Astrocyte of the spinal cord (primary cell): ENCODE results near the gene EDEM1.

ENCODE experiments used
- DNase-seq: peaks from one replicate; pipeline ENCODE4 v3.0.0; 2011; ENCODE audit warnings: low read depth, low spot score
- H3K4me3 ChIP-seq: 2 replicates; pipeline ENCODE4 v1.5.1; 2011; ENCODE audit warnings: low read depth, mild to moderate bottlenecking, low read length, moderate library complexity
- in situ Hi-C: cut with HindIII; loops from 2 replicates; pipeline ENCODE4 v1.10.0; 2017; ENCODE audit warnings: low sequenced_read_pairs
- TF ChIP-seq, protein P1 (sequence below): IDR thresholded peaks from 2 replicates; pipeline ENCODE4 v1.5.1; 2012; ENCODE audit warnings: low read depth, mild to moderate bottlenecking, low read length, inconsistent platforms

The EDEM1 gene

DNA sequence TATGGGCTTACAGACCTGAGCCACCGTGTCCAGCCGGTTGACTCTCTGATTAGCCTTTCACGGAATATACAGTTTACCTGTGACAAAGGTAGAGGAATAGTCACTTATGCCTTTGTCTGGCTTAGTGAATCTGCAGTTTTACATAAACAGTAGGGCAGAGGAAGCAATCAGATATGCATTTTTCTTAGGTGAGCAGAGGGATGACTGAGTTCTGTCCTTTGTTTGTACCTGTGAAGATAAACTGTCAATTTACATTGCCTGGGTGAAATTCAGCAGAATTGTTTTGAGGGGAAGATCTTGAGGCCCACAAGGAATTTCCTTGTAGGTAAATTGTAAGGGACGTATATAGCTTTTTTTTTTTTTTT lies 10.8 kb downstream of the EDEM1 start:
- TF ChIP-seq, protein P1, sequence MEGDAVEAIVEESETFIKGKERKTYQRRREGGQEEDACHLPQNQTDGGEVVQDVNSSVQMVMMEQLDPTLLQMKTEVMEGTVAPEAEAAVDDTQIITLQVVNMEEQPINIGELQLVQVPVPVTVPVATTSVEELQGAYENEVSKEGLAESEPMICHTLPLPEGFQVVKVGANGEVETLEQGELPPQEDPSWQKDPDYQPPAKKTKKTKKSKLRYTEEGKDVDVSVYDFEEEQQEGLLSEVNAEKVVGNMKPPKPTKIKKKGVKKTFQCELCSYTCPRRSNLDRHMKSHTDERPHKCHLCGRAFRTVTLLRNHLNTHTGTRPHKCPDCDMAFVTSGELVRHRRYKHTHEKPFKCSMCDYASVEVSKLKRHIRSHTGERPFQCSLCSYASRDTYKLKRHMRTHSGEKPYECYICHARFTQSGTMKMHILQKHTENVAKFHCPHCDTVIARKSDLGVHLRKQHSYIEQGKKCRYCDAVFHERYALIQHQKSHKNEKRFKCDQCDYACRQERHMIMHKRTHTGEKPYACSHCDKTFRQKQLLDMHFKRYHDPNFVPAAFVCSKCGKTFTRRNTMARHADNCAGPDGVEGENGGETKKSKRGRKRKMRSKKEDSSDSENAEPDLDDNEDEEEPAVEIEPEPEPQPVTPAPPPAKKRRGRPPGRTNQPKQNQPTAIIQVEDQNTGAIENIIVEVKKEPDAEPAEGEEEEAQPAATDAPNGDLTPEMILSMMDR, result no peak
- no peak overlapping the region for H3K4me3 ChIP-seq
- DNase-seq, result no peak
- in situ Hi-C loops, result no loop called here

DNA sequence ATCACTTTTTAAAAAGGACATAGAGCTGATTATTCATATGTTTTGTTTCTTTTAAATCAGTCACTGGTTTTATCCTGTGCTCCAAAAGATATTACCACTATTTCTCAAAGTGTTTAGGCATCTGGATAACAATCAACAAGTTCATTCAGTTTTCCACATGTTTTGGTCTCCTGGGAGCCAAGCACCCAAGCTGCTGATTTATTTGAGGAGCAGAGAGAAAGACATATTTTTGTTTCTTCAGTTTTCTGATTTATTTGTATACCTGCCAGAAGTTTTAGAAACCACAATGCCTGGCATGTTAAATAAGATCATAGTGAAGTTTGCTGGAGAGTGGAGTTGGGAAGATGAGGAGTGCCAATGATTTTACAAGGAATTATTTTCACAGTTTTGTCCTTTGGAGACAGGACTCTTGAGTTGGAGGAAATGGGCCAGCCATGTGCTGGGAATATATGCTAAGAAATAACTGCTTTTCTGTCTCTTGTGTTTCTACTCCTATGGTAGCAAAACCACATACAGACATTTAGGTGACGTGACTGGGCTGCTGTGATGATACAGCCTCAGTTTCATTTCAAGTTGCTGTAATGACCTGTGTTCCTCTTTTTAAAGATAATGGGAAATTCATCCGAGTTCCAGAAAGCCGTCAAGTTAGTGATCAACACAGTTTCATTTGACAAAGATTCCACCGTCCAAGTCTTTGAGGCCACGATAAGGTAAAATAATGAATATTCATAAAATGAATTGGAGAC lies 11.7 kb downstream of the EDEM1 start:
- TF ChIP-seq, protein P1, result no peak
- in situ Hi-C loops, result no loop called here
- DNase-seq, result no peak
- H3K4me3 ChIP-seq, result no peak overlapping the region

DNA sequence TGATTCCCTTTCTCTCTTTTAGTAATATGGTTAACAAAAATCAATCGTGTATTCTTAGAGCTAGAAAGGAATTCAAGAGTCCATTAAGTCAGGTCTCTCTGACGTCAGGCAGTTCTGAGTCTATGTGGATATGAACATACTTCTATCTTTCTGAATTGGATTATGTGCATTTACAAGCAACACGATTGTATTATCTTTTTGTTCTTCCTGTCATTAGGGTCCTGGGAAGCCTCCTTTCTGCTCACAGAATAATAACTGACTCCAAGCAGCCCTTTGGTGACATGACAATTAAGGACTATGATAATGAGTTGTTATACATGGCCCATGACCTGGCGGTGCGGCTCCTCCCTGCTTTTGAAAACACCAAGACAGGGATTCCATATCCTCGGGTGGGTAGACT lies 14.0 kb downstream of the EDEM1 start:
- in situ Hi-C loops, result no loop called here
- H3K4me3 ChIP-seq, result no peak overlapping the region
- no peak for DNase-seq
- TF ChIP-seq, protein P1, result no peak

DNA sequence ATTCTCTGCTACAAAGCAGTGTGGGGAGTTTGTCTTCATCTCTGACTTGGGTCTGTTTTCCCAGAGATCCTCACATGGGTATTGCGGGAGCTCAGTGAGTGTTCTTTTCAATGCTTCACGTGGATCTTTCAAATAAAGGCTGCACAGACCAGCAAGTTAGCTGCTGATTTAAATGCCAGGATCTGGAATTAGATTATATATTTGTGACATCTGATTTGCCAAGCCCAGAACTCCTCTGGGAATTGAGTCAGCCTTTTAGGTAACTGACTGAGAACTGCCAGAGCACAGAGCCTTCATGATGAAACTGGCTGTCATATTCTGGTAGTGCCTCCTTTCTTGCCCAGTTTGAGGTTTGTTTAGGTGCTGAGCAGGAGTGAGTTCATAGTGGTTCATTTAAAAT lies 14.7 kb downstream of the EDEM1 start:
- no peak overlapping the region for H3K4me3 ChIP-seq
- no peak for DNase-seq
- in situ Hi-C loops, result no loop called here
- TF ChIP-seq, protein P1, result no peak

DNA sequence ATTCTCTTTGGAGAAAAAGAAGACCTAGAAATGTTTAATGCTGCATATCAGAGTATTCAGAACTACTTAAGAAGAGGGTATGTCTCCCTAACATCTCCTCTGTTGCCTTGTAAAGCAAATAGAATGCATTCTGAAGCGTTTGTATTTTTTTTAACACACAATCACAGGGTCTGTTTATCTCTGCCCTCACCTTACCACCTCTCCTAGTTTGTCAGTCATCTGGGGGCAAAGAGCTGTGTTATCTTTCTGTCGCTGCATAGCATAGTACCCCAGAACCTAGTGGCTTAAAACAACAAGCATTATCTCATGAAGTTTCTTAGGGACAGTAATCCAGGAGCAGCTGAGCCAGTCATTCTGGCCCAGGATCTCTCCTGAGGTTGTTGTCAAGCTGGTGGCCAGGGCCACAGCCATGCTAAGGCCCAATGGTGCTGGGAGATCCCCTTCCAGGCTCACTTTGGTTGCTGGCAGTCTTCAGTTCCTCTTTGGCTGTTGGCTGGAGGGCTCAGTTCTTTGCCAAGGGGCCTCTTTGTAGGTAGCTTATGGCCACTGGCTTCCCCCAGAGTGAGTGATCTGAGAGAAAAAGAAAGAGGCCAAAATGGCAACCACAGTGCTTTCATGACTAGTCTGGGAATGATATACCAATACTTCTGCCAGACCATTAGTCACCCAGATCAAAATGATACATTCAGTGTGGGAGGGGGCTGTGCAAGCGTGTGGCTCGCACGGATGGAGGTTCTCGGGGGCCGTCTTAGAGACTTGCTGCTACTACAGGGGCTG lies 17.8 kb downstream of the EDEM1 start:
- H3K4me3 ChIP-seq, result no peak overlapping the region
- TF ChIP-seq, protein P1, result no peak
- peak; percentile 71 for DNase-seq
- in situ Hi-C loops, result no loop called here

DNA sequence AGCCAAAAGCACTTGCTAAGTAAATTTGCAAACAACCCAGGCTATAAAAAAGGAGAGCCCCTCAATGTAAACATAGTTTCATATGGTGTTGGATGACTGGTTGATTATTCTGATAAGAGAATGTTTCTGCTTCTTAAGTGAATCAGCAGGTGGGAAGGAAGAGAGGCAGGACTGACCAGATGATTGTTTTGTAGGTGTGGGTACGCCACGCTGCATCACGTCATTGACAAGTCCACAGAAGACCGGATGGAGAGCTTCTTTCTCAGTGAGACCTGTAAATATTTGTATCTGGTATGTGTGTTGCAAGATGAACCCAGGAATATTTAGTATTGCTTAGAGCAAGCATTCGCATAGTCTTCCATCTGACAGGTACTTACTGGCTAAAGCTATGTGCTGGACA lies 23.4 kb downstream of the EDEM1 start:
- TF ChIP-seq, protein P1, result no peak
- DNase-seq, result no peak
- in situ Hi-C loops, result no loop called here
- no peak overlapping the region for H3K4me3 ChIP-seq
